Measurements from ENCODE around the gene CFHR4. TPM values are rescaled to one million over a fixed set of nuclear protein-coding genes. Genes with fewer than 3 reads are reported as not detected.
"Not testable (repeated sequence)": the region's sequence is repeated elsewhere in the genome, so short reads cannot be mapped to it uniquely, and the experiment has no call there.

CFHR4 gene
- total RNA-seq, 1 experiment from 2014 or later, result not detected

DNA sequence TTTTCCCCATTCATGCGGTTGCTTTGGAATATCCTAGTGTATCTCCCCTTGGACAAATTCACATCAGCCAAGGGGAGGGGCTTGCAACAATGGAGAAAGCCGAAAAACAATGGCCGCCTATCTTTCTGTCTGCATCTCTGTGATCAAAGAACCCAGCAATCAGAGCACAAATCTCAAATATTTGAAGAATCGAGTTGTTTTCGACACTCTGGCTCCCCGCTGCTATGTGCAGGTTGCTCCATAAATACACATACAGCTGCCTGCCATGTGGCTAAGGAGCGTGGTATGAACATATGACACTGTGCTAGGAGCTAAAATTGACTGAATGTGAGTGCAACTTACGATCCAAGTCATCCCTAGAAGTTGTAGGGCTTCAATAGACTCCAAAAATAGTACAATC is 8.5 kb downstream of the CFHR4 start:
- DNase-seq (ENCODE audit: low read depth in 1 of 2, low spot score in 2 of 2), result no peak
- Histone ChIP-seq H3K4me3 (no peak overlapping the region), H3K36me3 (no peaks in the 10 kb centered on the region), H3K27me3 (replicated peaks) (no peaks in the 10 kb centered on the region), H3K9me3 (replicated peaks) (no peaks in the 10 kb centered on the region), H3K4me1 (replicated peaks) (no peaks in the 10 kb centered on the region), H3K27ac (no peak overlapping the region)

GRCh38 chr1:196897158-196897828 is 9.4 kb downstream of the CFHR4 start:
- H3K4me3 ChIP-seq, result no peak overlapping the region
- no peak for DNase-seq (ENCODE audit: low read depth in 1 of 2, low spot score in 2 of 2)
- H3K27ac ChIP-seq, result no peak overlapping the region
- H3K9me3 ChIP-seq (replicated peaks), result no peaks in the 10 kb centered on the region
- H3K4me1 ChIP-seq (replicated peaks), result no peaks in the 10 kb centered on the region
- H3K27me3 ChIP-seq (replicated peaks), result no peaks in the 10 kb centered on the region
- H3K36me3 ChIP-seq, result no peaks in the 10 kb centered on the region

GRCh38 chr1:196902344-196902743 is 14.5 kb downstream of the CFHR4 start:
- H3K9me3 ChIP-seq (replicated peaks), result no peaks in the 10 kb centered on the region
- H3K27me3 ChIP-seq (replicated peaks), result no peaks in the 10 kb centered on the region
- no peak overlapping the region for H3K27ac ChIP-seq
- no peak for DNase-seq (ENCODE audit: low read depth in 1 of 2, low spot score in 2 of 2)
- H3K36me3 ChIP-seq, result no peaks in the 10 kb centered on the region
- no peaks in the 10 kb centered on the region for H3K4me1 ChIP-seq (replicated peaks)
- H3K4me3 ChIP-seq, result no peak overlapping the region

- no peak overlapping the region for H3K27ac ChIP-seq
- H3K27me3 ChIP-seq (replicated peaks), result no peaks in the 10 kb centered on the region
- no peak overlapping the region for H3K4me3 ChIP-seq
- no peaks in the 10 kb centered on the region for H3K4me1 ChIP-seq (replicated peaks)
- DNase-seq (ENCODE audit: low read depth in 1 of 2, low spot score in 2 of 2), result no peak
- H3K9me3 ChIP-seq (replicated peaks), result no peaks in the 10 kb centered on the region
- H3K36me3 ChIP-seq, result no peaks in the 10 kb centered on the region
Observed at GRCh38 chr1:196910215-196910614, 22.4 kb downstream of the CFHR4 start.

GRCh38 chr1:196912283-196912682 is 24.4 kb downstream of the CFHR4 start:
- not testable (repeated sequence) for H3K27ac ChIP-seq, H3K36me3 ChIP-seq

DNA sequence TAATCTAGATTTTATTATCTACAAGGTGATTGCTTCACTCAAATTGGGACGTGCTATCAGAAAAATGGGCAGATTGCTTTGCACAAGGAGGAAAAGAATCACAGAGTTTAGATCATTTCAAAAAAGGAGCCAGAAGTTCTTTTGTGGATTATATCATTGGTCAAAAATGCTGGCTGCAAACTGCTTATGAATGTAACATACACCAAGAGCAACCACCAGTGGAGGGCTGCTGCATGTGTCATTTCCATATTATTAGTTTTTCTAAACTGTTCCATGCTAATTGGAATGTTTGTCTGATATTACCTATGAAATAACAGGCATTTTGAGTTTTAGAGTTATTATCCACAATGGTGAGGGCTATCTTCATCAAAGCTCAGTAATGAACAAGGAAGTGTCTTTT is 39.0 kb downstream of the CFHR4 start:
- not testable (repeated sequence) for DNase-seq (ENCODE audit: low read depth in 1 of 2, low spot score in 2 of 2); H3K27me3 ChIP-seq (replicated peaks); H3K4me3 ChIP-seq

More at GRCh38 chr1:196912283-196912682, 24.4 kb downstream of the CFHR4 start:
- not testable (repeated sequence) for H3K4me3 ChIP-seq; H3K27me3 ChIP-seq (replicated peaks); H3K9me3 ChIP-seq (replicated peaks); H3K4me1 ChIP-seq (replicated peaks); DNase-seq (ENCODE audit: low read depth in 1 of 2, low spot score in 2 of 2)

DNA sequence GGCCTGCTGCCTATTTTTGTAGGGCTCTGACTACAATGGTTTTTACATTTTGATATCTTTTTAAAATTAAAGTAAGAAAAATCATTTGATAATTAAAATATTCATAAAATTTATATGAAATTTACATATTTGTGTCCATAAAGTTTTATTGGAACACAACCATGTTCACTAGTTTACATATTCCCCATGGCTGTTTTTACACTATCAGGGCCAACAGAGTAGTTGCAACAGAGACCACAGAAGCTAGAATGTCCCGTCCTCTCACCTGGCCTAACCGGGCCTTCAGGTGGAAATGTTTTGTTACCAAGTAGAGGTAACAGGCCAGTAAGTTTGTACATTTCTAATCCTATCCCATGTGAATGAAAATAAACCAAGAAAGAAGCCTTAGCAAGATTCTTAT is 45.0 kb downstream of the CFHR4 start:
- not testable (repeated sequence) for H3K27ac ChIP-seq; H3K4me1 ChIP-seq (replicated peaks); H3K4me3 ChIP-seq; H3K27me3 ChIP-seq (replicated peaks); DNase-seq (ENCODE audit: low read depth in 1 of 2, low spot score in 2 of 2); H3K9me3 ChIP-seq (replicated peaks); H3K36me3 ChIP-seq

More for the DNA sequence above, 39.0 kb downstream of the CFHR4 start:
- not testable (repeated sequence) for H3K36me3 ChIP-seq; H3K27ac ChIP-seq; H3K4me1 ChIP-seq (replicated peaks); H3K9me3 ChIP-seq (replicated peaks)

DNA sequence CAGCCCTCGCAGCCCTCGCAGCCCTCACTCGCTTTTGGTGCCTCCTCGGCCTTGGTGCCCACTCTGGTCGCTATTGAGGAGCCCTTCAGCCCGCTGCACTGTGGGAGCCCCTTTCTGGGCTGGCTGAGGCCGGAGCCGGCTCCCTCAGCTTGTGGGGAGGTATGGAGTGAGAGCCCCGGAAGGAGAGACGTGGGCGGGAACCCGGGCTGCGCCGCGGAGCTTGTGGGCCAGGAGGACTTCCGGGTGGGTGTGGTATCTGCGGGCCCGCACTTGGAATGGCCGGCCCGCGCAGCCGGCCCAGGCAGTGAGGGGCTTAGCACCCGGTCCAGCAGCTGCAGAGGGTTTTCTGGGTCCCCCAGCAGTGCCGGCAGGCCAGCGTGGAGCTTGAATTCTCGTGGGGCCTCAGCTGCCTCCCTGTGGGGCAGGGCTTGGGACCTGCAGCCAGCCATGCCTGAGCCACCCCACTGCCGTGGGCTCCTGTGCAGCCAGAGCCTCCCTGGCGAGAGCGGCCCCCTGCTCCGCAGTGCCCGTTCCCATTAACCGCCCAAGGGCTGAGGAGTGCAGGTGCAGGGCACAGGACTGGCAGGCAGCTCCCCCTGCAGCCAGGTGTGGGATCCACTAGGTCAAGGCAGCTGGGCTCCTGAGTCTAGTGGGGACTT is 45.8 kb downstream of the CFHR4 start:
- H3K36me3 ChIP-seq, result no peaks in the 10 kb centered on the region
- no peaks in the 10 kb centered on the region for H3K9me3 ChIP-seq (replicated peaks)
- DNase-seq (ENCODE audit: low read depth in 1 of 2, low spot score in 2 of 2), result no peak
- no peak overlapping the region for H3K27ac ChIP-seq
- H3K27me3 ChIP-seq (replicated peaks), result no peaks in the 10 kb centered on the region
- no peaks in the 10 kb centered on the region for H3K4me1 ChIP-seq (replicated peaks)
- H3K4me3 ChIP-seq, result no peak overlapping the region

DNA sequence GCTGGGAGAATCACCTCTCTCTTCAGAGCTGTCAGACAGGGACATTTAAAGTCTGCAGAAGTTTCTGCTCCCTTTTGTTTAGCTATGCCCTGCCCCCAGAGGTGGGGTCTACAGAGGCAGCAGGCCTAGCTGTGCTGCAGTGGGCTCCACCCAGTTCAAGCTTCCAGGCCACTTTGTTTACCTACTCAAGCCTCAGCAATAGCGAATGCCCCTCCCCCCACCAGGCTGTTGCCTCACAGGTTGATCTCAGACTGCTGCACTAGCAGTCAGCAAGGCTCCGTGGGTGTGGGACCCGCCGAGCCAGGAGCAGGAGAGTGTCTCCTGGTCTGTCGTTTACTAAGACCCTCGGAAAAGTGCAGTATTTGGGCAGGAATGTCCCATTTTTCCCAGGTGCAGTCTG is 53.6 kb downstream of the CFHR4 start:
- H3K9me3 ChIP-seq (replicated peaks); H3K4me1 ChIP-seq (replicated peaks); H3K27ac ChIP-seq; H3K36me3 ChIP-seq; H3K4me3 ChIP-seq; DNase-seq (ENCODE audit: low read depth in 1 of 2, low spot score in 2 of 2); H3K27me3 ChIP-seq (replicated peaks): not testable (repeated sequence)

DNA sequence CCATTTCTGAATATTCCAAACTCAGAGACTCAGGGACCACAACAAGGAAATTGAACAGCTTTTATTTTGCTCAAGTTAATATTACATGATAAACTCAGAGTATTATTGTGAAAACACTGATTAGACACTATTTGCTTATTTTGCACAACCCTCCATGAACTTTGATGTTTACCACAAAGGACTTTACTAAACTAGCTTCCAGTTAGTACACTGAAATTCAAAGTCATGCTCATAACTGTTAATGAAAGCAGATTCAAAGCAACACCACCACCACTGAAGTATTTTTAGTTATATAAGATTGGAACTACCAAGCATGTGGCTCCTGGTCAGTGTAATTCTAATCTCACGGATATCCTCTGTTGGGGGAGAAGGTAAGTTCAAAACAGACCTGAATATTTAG is 55.7 kb downstream of the CFHR4 start, which contains the start of gene CFHR2:
CFHR2 (plus strand) TSS at position 171 of the 400 bp plus-strand sequence; CDS start at position 314, 143 bp downstream.
- H3K4me3 ChIP-seq; H3K36me3 ChIP-seq; DNase-seq (ENCODE audit: low read depth in 1 of 2, low spot score in 2 of 2); H3K4me1 ChIP-seq (replicated peaks); H3K27ac ChIP-seq; H3K9me3 ChIP-seq (replicated peaks); H3K27me3 ChIP-seq (replicated peaks): not testable (repeated sequence)

GRCh38 chr1:196951711-196952394 is 64.0 kb downstream of the CFHR4 start:
- Histone ChIP-seq H3K4me3 (no peak overlapping the region), H3K9me3 (replicated peaks) (no peaks in the 10 kb centered on the region), H3K27me3 (replicated peaks) (no peaks in the 10 kb centered on the region), H3K4me1 (replicated peaks) (no peaks in the 10 kb centered on the region), H3K36me3 (no peaks in the 10 kb centered on the region), H3K27ac (no peak overlapping the region)
- no peak for DNase-seq (ENCODE audit: low read depth in 1 of 2, low spot score in 2 of 2)

DNA sequence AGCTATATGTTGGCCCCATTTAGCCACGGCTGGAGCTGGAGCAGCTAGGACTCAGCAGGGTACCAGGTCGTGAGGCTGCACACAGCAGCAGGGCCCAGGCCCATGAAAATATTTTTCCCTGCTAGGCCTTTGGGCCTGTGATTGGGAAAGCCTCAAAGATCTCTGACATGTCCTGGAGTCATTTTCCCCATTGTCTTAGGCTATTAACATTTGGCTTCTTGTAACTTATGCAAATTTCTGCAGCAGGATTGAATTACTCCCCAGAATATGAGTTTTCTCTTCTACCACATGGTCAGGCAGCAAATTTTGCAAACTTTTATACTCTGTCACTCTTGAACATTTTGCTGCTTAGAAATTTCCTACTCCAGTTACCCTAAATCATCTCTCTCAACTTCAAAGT is 66.9 kb downstream of the CFHR4 start:
- Histone ChIP-seq H3K36me3 (no peaks in the 10 kb centered on the region), H3K27ac (no peak overlapping the region), H3K4me1 (replicated peaks) (no peaks in the 10 kb centered on the region), H3K27me3 (replicated peaks) (no peaks in the 10 kb centered on the region), H3K9me3 (replicated peaks) (no peaks in the 10 kb centered on the region), H3K4me3 (no peak overlapping the region)
- DNase-seq (ENCODE audit: low read depth in 1 of 2, low spot score in 2 of 2), result no peak

GRCh38 chr1:196955926-196956325 is 68.1 kb downstream of the CFHR4 start:
- Histone ChIP-seq H3K36me3 (no peaks in the 10 kb centered on the region), H3K27me3 (replicated peaks) (no peaks in the 10 kb centered on the region), H3K9me3 (replicated peaks) (no peaks in the 10 kb centered on the region), H3K4me1 (replicated peaks) (no peaks in the 10 kb centered on the region), H3K4me3 (no peak overlapping the region), H3K27ac (no peak overlapping the region)
- no peak for DNase-seq (ENCODE audit: low read depth in 1 of 2, low spot score in 2 of 2)

DNA sequence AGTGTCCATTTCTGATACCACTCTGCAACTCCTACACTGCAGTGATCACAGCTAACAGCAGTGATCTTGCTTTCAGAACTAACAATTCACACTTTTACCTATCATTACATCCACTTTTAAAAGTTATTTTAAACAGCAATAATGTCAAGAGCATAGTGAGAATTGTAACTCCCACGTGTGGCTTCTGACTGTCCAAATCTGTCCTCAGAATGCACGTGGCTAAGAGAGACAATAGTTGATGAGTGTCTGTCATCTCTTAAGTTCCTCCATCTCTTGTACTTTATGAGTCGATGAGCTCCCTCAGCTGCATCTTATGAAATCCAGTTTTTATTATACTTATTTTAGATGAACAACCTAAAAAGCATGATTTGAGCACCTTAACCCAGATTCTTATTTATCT is 73.0 kb downstream of the CFHR4 start:
- Histone ChIP-seq H3K27me3 (replicated peaks) (no peaks in the 10 kb centered on the region), H3K9me3 (replicated peaks) (no peaks in the 10 kb centered on the region), H3K27ac (no peak overlapping the region), H3K36me3 (no peaks in the 10 kb centered on the region), H3K4me1 (replicated peaks) (no peaks in the 10 kb centered on the region), H3K4me3 (no peak overlapping the region)
- DNase-seq (ENCODE audit: low read depth in 1 of 2, low spot score in 2 of 2), result no peak

Data from SJSA1 (cell line).